ENCODE results near the gene DLX1.
A peak's percentile ranks its signal among the peaks of the same experiment; 100 is the strongest.

The DLX1 gene

DNA sequence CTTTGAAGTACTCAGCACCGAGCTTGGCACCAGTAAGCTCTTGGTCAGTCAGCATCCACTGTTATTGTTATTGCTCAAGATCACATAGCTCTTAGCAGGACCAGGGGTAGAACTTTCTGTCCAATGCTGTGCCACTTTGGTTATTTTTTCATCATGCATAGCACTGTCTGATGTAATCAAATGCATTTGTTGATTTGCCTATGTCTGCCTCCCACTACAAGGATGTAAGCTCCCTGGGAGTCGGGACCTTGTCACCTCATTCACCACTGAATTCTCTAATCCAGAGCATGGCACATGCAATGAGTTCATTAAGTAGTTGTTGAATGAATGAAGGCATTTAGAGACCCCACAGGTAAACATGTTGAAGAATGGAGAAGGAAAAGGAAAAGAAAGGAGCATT lies 29.0 kb upstream of the DLX1 start (continued):
- TF ChIP-seq ZNF37A (tag by site-specific recombination; IDR thresholded peaks at IDR 0.05), result no peak
- no peak for TF ChIP-seq ZNF610 (tag by site-specific recombination; IDR thresholded peaks at IDR 0.05; ENCODE audit: borderline replicate concordance)
- TF ChIP-seq, protein P1, sequence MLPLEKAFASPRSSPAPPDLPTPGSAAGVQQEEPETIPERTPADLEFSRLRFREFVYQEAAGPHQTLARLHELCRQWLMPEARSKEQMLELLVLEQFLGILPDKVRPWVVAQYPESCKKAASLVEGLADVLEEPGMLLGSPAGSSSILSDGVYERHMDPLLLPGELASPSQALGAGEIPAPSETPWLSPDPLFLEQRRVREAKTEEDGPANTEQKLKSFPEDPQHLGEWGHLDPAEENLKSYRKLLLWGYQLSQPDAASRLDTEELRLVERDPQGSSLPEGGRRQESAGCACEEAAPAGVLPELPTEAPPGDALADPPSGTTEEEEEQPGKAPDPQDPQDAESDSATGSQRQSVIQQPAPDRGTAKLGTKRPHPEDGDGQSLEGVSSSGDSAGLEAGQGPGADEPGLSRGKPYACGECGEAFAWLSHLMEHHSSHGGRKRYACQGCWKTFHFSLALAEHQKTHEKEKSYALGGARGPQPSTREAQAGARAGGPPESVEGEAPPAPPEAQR (tag by site-specific recombination; IDR thresholded peaks at IDR 0.05), result no peak
- no peak for TF ChIP-seq ZNF391 (tag by site-specific recombination; IDR thresholded peaks at IDR 0.05; ENCODE audit: borderline replicate concordance, low read depth)
- TF ChIP-seq ZFP37 (tag by site-specific recombination; IDR thresholded peaks at IDR 0.05), result no peak
- no peak for TF ChIP-seq REPIN1 (tag by site-specific recombination; IDR thresholded peaks at IDR 0.05; ENCODE audit: low read depth)
- TF ChIP-seq IKZF3 (tag by site-specific recombination; IDR thresholded peaks at IDR 0.05), result peak; percentile 42; the same call in 1 of the 2 replicates
- TF ChIP-seq ZNF626 (tag by site-specific recombination; IDR thresholded peaks at IDR 0.05), result no peak
- no peak for TF ChIP-seq ZNF341 (tag by site-specific recombination; IDR thresholded peaks at IDR 0.05; ENCODE audit: low read depth)
- TF ChIP-seq, protein P2, sequence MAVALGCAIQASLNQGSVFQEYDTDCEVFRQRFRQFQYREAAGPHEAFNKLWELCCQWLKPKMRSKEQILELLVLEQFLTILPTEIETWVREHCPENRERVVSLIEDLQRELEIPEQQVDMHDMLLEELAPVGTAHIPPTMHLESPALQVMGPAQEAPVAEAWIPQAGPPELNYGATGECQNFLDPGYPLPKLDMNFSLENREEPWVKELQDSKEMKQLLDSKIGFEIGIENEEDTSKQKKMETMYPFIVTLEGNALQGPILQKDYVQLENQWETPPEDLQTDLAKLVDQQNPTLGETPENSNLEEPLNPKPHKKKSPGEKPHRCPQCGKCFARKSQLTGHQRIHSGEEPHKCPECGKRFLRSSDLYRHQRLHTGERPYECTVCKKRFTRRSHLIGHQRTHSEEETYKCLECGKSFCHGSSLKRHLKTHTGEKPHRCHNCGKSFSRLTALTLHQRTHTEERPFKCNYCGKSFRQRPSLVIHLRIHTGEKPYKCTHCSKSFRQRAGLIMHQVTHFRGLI (tag by site-specific recombination; IDR thresholded peaks at IDR 0.05), result 0 out of 2 replicates have a peak, but pooled peaks have one; percentile 80
- TF ChIP-seq HOXC10 (CRISPR knock-in tag; IDR thresholded peaks at IDR 0.05), result no peak
- TF ChIP-seq ZNF837 (tag by site-specific recombination; IDR thresholded peaks at IDR 0.05), result no peak
- TF ChIP-seq EGR2 (tag by site-specific recombination; IDR thresholded peaks at IDR 0.05; ENCODE audit: low read depth), result no peak
- no peak for TF ChIP-seq ZNF529 (tag by site-specific recombination; IDR thresholded peaks at IDR 0.05; ENCODE audit: insufficient replicate concordance)
- TF ChIP-seq GLIS1 (tag by site-specific recombination; IDR thresholded peaks at IDR 0.05), result peak; percentile 14; the same call in 1 of the 2 replicates
- TF ChIP-seq ZNF473 (tag by site-specific recombination; IDR thresholded peaks at IDR 0.05), result no peak
- TF ChIP-seq SCRT1 (tag by site-specific recombination; IDR thresholded peaks at IDR 0.05; ENCODE audit: borderline replicate concordance), result no peak
- TF ChIP-seq, protein P3, sequence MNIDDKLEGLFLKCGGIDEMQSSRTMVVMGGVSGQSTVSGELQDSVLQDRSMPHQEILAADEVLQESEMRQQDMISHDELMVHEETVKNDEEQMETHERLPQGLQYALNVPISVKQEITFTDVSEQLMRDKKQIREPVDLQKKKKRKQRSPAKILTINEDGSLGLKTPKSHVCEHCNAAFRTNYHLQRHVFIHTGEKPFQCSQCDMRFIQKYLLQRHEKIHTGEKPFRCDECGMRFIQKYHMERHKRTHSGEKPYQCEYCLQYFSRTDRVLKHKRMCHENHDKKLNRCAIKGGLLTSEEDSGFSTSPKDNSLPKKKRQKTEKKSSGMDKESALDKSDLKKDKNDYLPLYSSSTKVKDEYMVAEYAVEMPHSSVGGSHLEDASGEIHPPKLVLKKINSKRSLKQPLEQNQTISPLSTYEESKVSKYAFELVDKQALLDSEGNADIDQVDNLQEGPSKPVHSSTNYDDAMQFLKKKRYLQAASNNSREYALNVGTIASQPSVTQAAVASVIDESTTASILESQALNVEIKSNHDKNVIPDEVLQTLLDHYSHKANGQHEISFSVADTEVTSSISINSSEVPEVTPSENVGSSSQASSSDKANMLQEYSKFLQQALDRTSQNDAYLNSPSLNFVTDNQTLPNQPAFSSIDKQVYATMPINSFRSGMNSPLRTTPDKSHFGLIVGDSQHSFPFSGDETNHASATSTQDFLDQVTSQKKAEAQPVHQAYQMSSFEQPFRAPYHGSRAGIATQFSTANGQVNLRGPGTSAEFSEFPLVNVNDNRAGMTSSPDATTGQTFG (tag by site-specific recombination; IDR thresholded peaks at IDR 0.05; ENCODE audit: borderline replicate concordance), result no peak
- TF ChIP-seq, protein P4, sequence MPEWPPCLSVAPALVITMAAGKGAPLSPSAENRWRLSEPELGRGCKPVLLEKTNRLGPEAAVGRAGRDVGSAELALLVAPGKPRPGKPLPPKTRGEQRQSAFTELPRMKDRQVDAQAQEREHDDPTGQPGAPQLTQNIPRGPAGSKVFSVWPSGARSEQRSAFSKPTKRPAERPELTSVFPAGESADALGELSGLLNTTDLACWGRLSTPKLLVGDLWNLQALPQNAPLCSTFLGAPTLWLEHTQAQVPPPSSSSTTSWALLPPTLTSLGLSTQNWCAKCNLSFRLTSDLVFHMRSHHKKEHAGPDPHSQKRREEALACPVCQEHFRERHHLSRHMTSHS (tag by site-specific recombination; IDR thresholded peaks at IDR 0.05), result no peak
- TF ChIP-seq SCRT2 (tag by site-specific recombination; IDR thresholded peaks at IDR 0.05), result peak; percentile 60
- TF ChIP-seq, protein P5, sequence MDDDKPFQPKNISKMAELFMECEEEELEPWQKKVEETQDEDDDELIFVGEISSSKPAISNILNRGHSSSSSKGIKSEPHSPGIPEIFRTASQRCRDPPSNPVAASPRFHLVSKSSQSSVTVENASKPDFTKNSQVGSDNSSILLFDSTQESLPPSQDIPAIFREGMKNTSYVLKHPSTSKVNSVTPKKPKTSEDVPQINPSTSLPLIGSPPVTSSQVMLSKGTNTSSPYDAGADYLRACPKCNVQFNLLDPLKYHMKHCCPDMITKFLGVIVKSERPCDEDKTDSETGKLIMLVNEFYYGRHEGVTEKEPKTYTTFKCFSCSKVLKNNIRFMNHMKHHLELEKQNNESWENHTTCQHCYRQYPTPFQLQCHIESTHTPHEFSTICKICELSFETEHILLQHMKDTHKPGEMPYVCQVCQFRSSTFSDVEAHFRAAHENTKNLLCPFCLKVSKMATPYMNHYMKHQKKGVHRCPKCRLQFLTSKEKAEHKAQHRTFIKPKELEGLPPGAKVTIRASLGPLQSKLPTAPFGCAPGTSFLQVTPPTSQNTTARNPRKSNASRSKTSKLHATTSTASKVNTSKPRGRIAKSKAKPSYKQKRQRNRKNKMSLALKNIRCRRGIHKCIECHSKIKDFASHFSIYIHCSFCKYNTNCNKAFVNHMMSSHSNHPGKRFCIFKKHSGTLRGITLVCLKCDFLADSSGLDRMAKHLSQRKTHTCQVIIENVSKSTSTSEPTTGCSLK (tag by site-specific recombination; IDR thresholded peaks at IDR 0.05), result no peak
- no peak for TF ChIP-seq SP2 (tag by site-specific recombination; IDR thresholded peaks at IDR 0.05)
- peak; percentile 48 for TF ChIP-seq ZBTB17 (tag by site-specific recombination; IDR thresholded peaks at IDR 0.05)
- no peak for TF ChIP-seq ZNF169 (tag by site-specific recombination; IDR thresholded peaks at IDR 0.05)
- TF ChIP-seq, protein P6, sequence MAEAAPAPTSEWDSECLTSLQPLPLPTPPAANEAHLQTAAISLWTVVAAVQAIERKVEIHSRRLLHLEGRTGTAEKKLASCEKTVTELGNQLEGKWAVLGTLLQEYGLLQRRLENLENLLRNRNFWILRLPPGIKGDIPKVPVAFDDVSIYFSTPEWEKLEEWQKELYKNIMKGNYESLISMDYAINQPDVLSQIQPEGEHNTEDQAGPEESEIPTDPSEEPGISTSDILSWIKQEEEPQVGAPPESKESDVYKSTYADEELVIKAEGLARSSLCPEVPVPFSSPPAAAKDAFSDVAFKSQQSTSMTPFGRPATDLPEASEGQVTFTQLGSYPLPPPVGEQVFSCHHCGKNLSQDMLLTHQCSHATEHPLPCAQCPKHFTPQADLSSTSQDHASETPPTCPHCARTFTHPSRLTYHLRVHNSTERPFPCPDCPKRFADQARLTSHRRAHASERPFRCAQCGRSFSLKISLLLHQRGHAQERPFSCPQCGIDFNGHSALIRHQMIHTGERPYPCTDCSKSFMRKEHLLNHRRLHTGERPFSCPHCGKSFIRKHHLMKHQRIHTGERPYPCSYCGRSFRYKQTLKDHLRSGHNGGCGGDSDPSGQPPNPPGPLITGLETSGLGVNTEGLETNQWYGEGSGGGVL (tag by site-specific recombination; IDR thresholded peaks at IDR 0.05), result no peak
- no peak for TF ChIP-seq ZNF184 (tag by site-specific recombination; IDR thresholded peaks at IDR 0.05)
